ENCODE measurements around the gene PAQR4. TPM values are rescaled to one million over a fixed set of nuclear protein-coding genes. Genes with fewer than 3 reads are reported as not detected.

PAQR4 gene
- total and polyA plus RNA-seq, 2 of the 13 experiments (the other 11 are each of a cell fraction or from before 2014, with no cell fraction given), result 15.9 to 24.8 TPM

DNA sequence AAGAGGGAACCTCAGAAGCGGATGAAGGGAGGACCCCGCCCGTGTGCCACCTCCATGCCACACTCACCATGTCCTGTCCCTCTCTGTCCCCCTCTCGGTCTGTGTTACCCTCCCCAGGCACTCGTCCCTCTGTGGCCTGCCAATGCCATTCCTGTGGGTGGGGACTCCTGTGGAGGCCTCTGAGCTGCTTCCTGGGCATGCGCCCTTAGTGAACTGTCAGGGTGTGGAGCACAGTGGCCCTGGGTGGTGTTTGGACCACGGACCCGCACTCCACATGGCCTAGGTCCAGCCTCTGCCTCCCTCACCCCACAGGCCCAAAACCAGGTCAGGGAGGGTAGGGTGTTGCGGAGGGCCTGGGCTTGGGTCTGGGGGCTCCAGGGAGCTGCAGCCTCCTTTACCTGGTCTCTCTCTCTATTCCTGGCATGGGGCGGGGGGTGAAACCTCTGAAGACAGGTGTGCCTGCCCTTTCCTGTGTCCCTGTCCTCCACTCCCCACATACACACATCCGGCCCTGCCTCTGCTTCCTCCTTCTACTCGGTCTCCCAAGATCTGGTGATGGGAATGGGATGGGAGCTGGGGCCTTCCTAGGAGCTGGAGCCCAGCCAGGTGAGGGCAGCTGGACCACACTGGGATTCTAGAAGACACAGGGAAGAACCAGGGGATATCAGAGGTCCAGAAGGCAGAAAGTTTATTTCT is 22.6 kb downstream of the PAQR4 start (continued):
- TF ChIP-seq, protein P1, sequence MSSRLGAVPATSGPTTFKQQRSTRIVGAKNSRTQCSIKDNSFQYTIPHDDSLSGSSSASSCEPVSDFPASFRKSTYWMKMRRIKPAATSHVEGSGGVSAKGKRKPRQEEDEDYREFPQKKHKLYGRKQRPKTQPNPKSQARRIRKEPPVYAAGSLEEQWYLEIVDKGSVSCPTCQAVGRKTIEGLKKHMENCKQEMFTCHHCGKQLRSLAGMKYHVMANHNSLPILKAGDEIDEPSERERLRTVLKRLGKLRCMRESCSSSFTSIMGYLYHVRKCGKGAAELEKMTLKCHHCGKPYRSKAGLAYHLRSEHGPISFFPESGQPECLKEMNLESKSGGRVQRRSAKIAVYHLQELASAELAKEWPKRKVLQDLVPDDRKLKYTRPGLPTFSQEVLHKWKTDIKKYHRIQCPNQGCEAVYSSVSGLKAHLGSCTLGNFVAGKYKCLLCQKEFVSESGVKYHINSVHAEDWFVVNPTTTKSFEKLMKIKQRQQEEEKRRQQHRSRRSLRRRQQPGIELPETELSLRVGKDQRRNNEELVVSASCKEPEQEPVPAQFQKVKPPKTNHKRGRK (CRISPR knock-in tag; IDR thresholded peaks at IDR 0.05), result no peak

DNA sequence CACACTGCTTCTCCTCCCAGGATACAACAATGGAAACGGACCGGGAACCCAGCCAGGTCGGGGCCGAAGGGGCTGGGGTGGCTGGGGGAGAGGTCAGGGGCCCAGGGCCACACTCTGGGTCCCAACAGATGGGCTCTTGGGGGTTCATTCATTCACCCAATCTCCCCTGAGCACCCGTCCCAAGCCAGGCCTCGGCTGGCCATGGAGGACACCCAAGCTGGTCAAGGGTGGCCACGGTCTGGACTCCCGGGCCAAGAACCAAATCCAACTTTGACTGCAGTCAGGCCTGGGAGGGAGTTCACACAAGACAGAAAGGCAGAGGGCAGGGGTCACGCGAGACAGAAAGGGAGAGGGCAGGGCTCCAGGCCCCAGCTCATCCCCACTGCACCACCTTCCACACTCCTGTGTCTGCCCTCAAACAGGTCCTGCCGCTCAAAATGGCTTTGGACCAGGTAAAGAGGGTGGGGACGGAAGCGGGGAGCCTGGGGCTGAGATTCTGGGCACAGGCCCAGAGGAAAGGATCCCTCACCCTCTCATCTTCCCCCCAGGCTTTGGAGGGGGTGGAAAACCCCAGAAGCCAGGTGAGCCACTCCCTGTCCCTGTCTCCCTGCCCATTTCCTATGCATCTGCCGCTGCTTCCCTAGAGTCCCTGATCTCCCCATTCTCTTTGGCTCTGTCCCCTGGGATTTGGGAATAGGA is 23.4 kb downstream of the PAQR4 start:
- FAIRE-seq, result no peak
- no peaks in the 10 kb centered on the region for H4K20me1 ChIP-seq (ENCODE audit: insufficient read depth, low read length)

More for the DNA sequence above, 23.4 kb downstream of the PAQR4 start:
- WGBS (ENCODE audit: low lambda C conversion rate), result 47% methylated on average over 9 of the region's 14 CpGs
- Histone ChIP-seq H3K9me3 (ENCODE audit: low read length) (no peaks in the 10 kb centered on the region), H3K27ac (ENCODE audit: extremely low read length, insufficient read depth, low read length) (no peak overlapping the region), H3K4me3 (replicated peaks in 1 of 3; ENCODE audit: insufficient read depth in 1 of 3, low read depth in 2 of 3, low read length in 3 of 3) (no peak overlapping the region), H3K79me2 (ENCODE audit: insufficient read depth, low read length) (no peaks in the 10 kb centered on the region), H3K36me3 (replicated peaks in 1 of 2; ENCODE audit: control insufficient read depth in 1 of 2, insufficient read depth in 2 of 2, low read length in 2 of 2) (no peaks in the 10 kb centered on the region), H3K27me3 (ENCODE audit: control insufficient read depth in 1 of 2, insufficient read depth in 2 of 2, low read length in 2 of 2) (peaks cover 11 to 28% of the 10 kb centered on the region in 2 experiments; a peak in 4 of 5 replicates), H3K4me2 (ENCODE audit: low read depth, low read length) (no peak overlapping the region), H3K9ac (ENCODE audit: insufficient read depth, low read depth, low read length) (no peak overlapping the region), H3K4me1 (ENCODE audit: insufficient read depth, low read length) (peaks cover 16% of the 10 kb centered on the region; the same call in 1 of the 2 replicates), H2AFZ (ENCODE audit: low read length) (no peak overlapping the region)
- ATAC-seq, result no peak
- intact Hi-C loops (cut with micrococcal nuclease; ENCODE audit: unreplicated experiment), result no loop called here
- no peak for DNase-seq (ENCODE audit: low spot score)
- POLR2A ChIA-PET, result interaction anchor here (1.5 kb wide), 1 partner anchor 12 kb away, joined by 6 read pairs; the partner anchor contains the start of gene PKMYT1
- in situ Hi-C loops (cut with HindIII; ENCODE audit: extremely low pct_ligation_motif_present, low pct_unique_long_range_greater_than_20kb), result no loop called here
- CTCF ChIA-PET (ENCODE audit: low intra/inter-chr PET ratio, low total read pairs), result no interaction called here
- no peak for TF ChIP-seq ZNF142 (CRISPR knock-in tag; IDR thresholded peaks at IDR 0.05)
- no TSS peak for BruUV-seq (replicated peaks)
